ENCODE results near the gene GEMIN4. TPM values are rescaled to one million over a fixed set of nuclear protein-coding genes. Genes with fewer than 3 reads are reported as not detected.
A peak's percentile ranks its signal among the peaks of the same experiment; 100 is the strongest.

Gene GEMIN4
- total and polyA plus RNA-seq, 4 donors, result 2.8 to 7.0 (median 5.9) TPM

DNA sequence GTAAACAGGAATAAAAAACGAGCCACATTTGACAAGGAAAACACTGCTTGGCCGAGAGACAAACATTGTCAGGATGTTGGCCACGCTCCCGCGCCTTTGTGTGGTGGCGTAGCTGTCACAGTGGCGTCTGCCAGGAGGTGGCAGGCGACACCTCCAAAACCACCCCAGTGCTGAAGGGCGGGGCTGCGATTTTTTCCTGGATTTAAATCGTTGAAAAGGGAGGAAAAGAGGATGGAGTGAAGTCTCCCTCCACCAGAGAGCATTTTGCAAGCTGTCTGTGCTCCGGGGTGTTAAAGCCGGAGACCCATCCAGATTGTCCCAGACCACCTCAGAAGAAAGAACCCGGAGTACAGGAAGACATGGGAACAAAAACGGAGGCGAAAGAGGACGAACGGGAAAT lies 42.8 kb upstream of the GEMIN4 start:
- Histone ChIP-seq H3K9ac (ENCODE audit: low read depth in 1 of 2, low read length in 2 of 2) (peak overlapping the region; percentile 39 to 47), H3K27ac (ENCODE audit: low read depth in 1 of 2, low read length in 2 of 2) (peak overlapping the region in 1 of 2 donors; percentile 54), H3K4me3 (ENCODE audit: low read depth in 1 of 3, low read length in 3 of 3) (no peak overlapping the region), H3K9me3 (ENCODE audit: control insufficient read depth in 4 of 4, low read length in 3 of 4) (no peaks in the 10 kb centered on the region), H3K27me3 (ENCODE audit: control insufficient read depth in 4 of 4, insufficient read depth in 4 of 4, low read length in 3 of 4) (no peaks in the 10 kb centered on the region), H3K36me3 (ENCODE audit: control insufficient read depth in 4 of 4, insufficient read depth in 3 of 4, low read depth in 1 of 4, low read length in 3 of 4) (peaks cover 1 to 16% (median 10%) of the 10 kb centered on the region in 4 donors), H3K4me1 (ENCODE audit: control insufficient read depth in 4 of 4, insufficient read depth in 4 of 4, low read length in 3 of 4) (peaks cover 0 to 7% (median 3%) of the 10 kb centered on the region in 4 donors)
- peak; percentile 52 for DNase-seq (ENCODE audit: low spot score)
- 19% methylated on average over 18 of the region's 18 CpGs for WGBS
- TF ChIP-seq YY1 (IDR thresholded peaks at IDR 0.05), result no peak
- no peak for TF ChIP-seq GABPA (IDR thresholded peaks at IDR 0.05 in 1 of 2, conservative IDR thresholded peaks at IDR 0.05 in 1 of 2)
- TF ChIP-seq, protein P1, sequence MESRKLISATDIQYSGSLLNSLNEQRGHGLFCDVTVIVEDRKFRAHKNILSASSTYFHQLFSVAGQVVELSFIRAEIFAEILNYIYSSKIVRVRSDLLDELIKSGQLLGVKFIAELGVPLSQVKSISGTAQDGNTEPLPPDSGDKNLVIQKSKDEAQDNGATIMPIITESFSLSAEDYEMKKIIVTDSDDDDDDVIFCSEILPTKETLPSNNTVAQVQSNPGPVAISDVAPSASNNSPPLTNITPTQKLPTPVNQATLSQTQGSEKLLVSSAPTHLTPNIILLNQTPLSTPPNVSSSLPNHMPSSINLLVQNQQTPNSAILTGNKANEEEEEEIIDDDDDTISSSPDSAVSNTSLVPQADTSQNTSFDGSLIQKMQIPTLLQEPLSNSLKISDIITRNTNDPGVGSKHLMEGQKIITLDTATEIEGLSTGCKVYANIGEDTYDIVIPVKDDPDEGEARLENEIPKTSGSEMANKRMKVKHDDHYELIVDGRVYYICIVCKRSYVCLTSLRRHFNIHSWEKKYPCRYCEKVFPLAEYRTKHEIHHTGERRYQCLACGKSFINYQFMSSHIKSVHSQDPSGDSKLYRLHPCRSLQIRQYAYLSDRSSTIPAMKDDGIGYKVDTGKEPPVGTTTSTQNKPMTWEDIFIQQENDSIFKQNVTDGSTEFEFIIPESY (IDR thresholded peaks at IDR 0.05), result no peak
- no peak for TF ChIP-seq HNF4G (IDR thresholded peaks at IDR 0.05)
- peak; percentile 93 for TF ChIP-seq CTCF (IDR thresholded peaks at IDR 0.05; ENCODE audit: low read depth, low read length, missing input control)
- TF ChIP-seq REST (IDR thresholded peaks at IDR 0.05), result no peak
- TF ChIP-seq, protein P2, sequence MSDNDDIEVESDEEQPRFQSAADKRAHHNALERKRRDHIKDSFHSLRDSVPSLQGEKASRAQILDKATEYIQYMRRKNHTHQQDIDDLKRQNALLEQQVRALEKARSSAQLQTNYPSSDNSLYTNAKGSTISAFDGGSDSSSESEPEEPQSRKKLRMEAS (IDR thresholded peaks at IDR 0.05), result no peak
- no peak for TF ChIP-seq FOXA1 (IDR thresholded peaks at IDR 0.05)
- TF ChIP-seq RXRA (IDR thresholded peaks at IDR 0.05), result no peak
- TF ChIP-seq FOXA2 (IDR thresholded peaks at IDR 0.05), result no peak
- peak; percentile 25 for TF ChIP-seq ATF3 (IDR thresholded peaks at IDR 0.05)
- TF ChIP-seq EGR1 (IDR thresholded peaks at IDR 0.05; ENCODE audit: low read depth in 2 of 2), result no peak
- TF ChIP-seq TAF1 (conservative IDR thresholded peaks at IDR 0.05), result no peak
- TF ChIP-seq NR2F2 (IDR thresholded peaks at IDR 0.05), result peak; percentile 41
- TF ChIP-seq RAD21 (IDR thresholded peaks at IDR 0.05), result peak; percentile 98
- no peak for TF ChIP-seq HNF4A (conservative IDR thresholded peaks at IDR 0.05)
- TF ChIP-seq SP1 (IDR thresholded peaks at IDR 0.05), result no peak
- TF ChIP-seq JUND (IDR thresholded peaks at IDR 0.05), result no peak
